GM21723 (cell line): Measurements from ENCODE around the gene ETV6.

Source experiments
- ATAC-seq: cut with Tn5 transposase; IDR thresholded peaks from one replicate; pipeline ENCODE4 v1.9.1; 2021; ENCODE audit warnings: mild to moderate bottlenecking, moderate library complexity; ENCODE audit not compliant: unreplicated experiment

The ETV6 gene

GRCh38 chr12:11795192-11795912, 145.9 kb downstream of the ETV6 start:
- ATAC-seq = no peak

- no peak for ATAC-seq
These were observed 146.5 kb downstream of the ETV6 start for GRCh38 chr12:11795913-11796459.

- no peak for ATAC-seq
These were observed 147.9 kb downstream of the ETV6 start for GRCh38 chr12:11797317-11797913.

- no peak for ATAC-seq
These were observed 148.7 kb downstream of the ETV6 start for GRCh38 chr12:11798006-11798708.

GRCh38 chr12:11798856-11799501, 149.5 kb downstream of the ETV6 start:
- ATAC-seq = no peak

- no peak for ATAC-seq
These were observed 150.0 kb downstream of the ETV6 start for GRCh38 chr12:11799502-11799873.

GRCh38 chr12:11801643-11802042, 152.2 kb downstream of the ETV6 start:
- no peak for ATAC-seq

GRCh38 chr12:11804130-11804529, 154.7 kb downstream of the ETV6 start:
- ATAC-seq = no peak

- ATAC-seq = no peak
These were observed 155.6 kb downstream of the ETV6 start for GRCh38 chr12:11805043-11805442.

GRCh38 chr12:11805680-11806079, 156.2 kb downstream of the ETV6 start:
- no peak for ATAC-seq

GRCh38 chr12:11807458-11807857, 158.0 kb downstream of the ETV6 start:
- ATAC-seq = no peak

GRCh38 chr12:11808931-11809330, 159.5 kb downstream of the ETV6 start:
- ATAC-seq = no peak

GRCh38 chr12:11810206-11810545, 160.7 kb downstream of the ETV6 start:
- no peak for ATAC-seq

GRCh38 chr12:11811008-11811407, 161.5 kb downstream of the ETV6 start:
- ATAC-seq = no peak

- ATAC-seq = no peak
These were observed 162.7 kb downstream of the ETV6 start for GRCh38 chr12:11812241-11812585.

- ATAC-seq = peak; percentile 76
These were observed 163.3 kb downstream of the ETV6 start for GRCh38 chr12:11812586-11813437.

GRCh38 chr12:11813438-11813813, 164.0 kb downstream of the ETV6 start:
- ATAC-seq = no peak

GRCh38 chr12:11814374-11814773, 164.9 kb downstream of the ETV6 start:
- no peak for ATAC-seq

- ATAC-seq = no peak
These were observed 165.9 kb downstream of the ETV6 start for GRCh38 chr12:11815397-11815796.

GRCh38 chr12:11819643-11820042, 170.2 kb downstream of the ETV6 start:
- ATAC-seq = no peak

GRCh38 chr12:11820476-11820875, 171.0 kb downstream of the ETV6 start:
- no peak for ATAC-seq
